SK-N-SH treated with all-trans-retinoic acid at 6 μM for 48 hours (cell line): ENCODE data around the gene MYLK.

Experiments
- ATAC-seq: fragments of 200-7000 bp; cut with Tn5 transposase; 3 replicates; pipeline ENCODE4 v1.9.1; 2020; ENCODE audit warnings: mild to moderate bottlenecking, moderate library complexity
- ARNTL ChIP-seq: fragments of 450-650 bp; formaldehyde crosslinking; IDR thresholded peaks from 2 replicates; pipeline ENCODE4 v1.5.0; 2020; ENCODE audit warnings: low read depth, mild to moderate bottlenecking, moderate library complexity, borderline replicate concordance
- BACH2 ChIP-seq: fragments of 250-450 bp; sonication (Bioruptor Pico); IDR thresholded peaks from 2 replicates; pipeline ENCODE4 v1.9.0; 2021; ENCODE audit warnings: mild to moderate bottlenecking, borderline replicate concordance
- CREB5 ChIP-seq: fragments of 250-450 bp; sonication (Bioruptor Pico); IDR thresholded peaks from 2 replicates; pipeline ENCODE4 v1.5.1; 2020; ENCODE audit warnings: low read depth, mild to moderate bottlenecking, moderate library complexity
- CSDC2 ChIP-seq: fragments of 250-450 bp; sonication (Bioruptor Pico); IDR thresholded peaks from 2 replicates; pipeline ENCODE4 v1.5.0; 2020; ENCODE audit warnings: mild to moderate bottlenecking, moderate library complexity
- ESRRG ChIP-seq: fragments of 250-450 bp; sonication (Bioruptor Pico); IDR thresholded peaks from 2 replicates; pipeline ENCODE4 v1.6.1; 2021; ENCODE audit warnings: mild to moderate bottlenecking
- GLIS3 ChIP-seq: fragments of 250-450 bp; sonication (Bioruptor Pico); IDR thresholded peaks from 2 replicates; pipeline ENCODE4 v1.5.0; 2020; ENCODE audit warnings: mild to moderate bottlenecking, moderate library complexity
- ISL1 ChIP-seq: fragments of 250-450 bp; sonication (Bioruptor Pico); IDR thresholded peaks from 2 replicates; pipeline ENCODE4 v2.1.2; 2022; ENCODE audit warnings: mild to moderate bottlenecking, moderate library complexity
- OSR1 ChIP-seq: fragments of 250-450 bp; sonication (Bioruptor Pico); IDR thresholded peaks from 2 replicates; pipeline ENCODE4 v1.8.0; 2022; ENCODE audit warnings: moderate library complexity, mild to moderate bottlenecking, inconsistent platforms
- PATZ1 ChIP-seq: fragments of 250-450 bp; sonication (Bioruptor Pico); IDR thresholded peaks from 2 replicates; pipeline ENCODE4 v1.8.0; 2020; ENCODE audit warnings: mild to moderate bottlenecking, moderate library complexity, borderline replicate concordance
- POU6F1 ChIP-seq: fragments of 250-450 bp; sonication (Bioruptor Pico); IDR thresholded peaks from 2 replicates; pipeline ENCODE4 v1.8.0; 2021; ENCODE audit warnings: low read depth, mild to moderate bottlenecking, moderate library complexity, borderline replicate concordance
- PPARA ChIP-seq: fragments of 250-450 bp; sonication (Bioruptor Pico); IDR thresholded peaks from 2 replicates; pipeline ENCODE4 v1.5.0; 2020; ENCODE audit warnings: mild to moderate bottlenecking, borderline replicate concordance
- RARB ChIP-seq: fragments of 250-450 bp; sonication (Bioruptor Pico); IDR thresholded peaks from 2 replicates; pipeline ENCODE4 v1.8.0; 2021; ENCODE audit warnings: mild to moderate bottlenecking, moderate library complexity
- SNAI2 ChIP-seq: fragments of 250-450 bp; sonication (Bioruptor Pico); IDR thresholded peaks from 2 replicates; pipeline ENCODE4 v1.5.0; 2020; ENCODE audit warnings: mild to moderate bottlenecking, moderate library complexity
- TCF4 ChIP-seq: fragments of 250-450 bp; sonication (Bioruptor Pico); IDR thresholded peaks from 2 replicates; pipeline ENCODE4 v1.8.0; 2021; ENCODE audit warnings: mild to moderate bottlenecking, moderate library complexity, borderline replicate concordance
- ZC3H10 ChIP-seq: fragments of 250-450 bp; sonication (Bioruptor Pico); IDR thresholded peaks from 2 replicates; pipeline ENCODE4 v1.5.1; 2021; ENCODE audit warnings: mild to moderate bottlenecking, moderate library complexity
- ZFP3 ChIP-seq: fragments of 250-450 bp; sonication (Bioruptor Pico); IDR thresholded peaks from 2 replicates; pipeline ENCODE4 v1.5.0; 2020; ENCODE audit warnings: mild to moderate bottlenecking, moderate library complexity
- ZFP30 ChIP-seq: fragments of 450-650 bp; formaldehyde crosslinking; IDR thresholded peaks from 2 replicates; pipeline ENCODE4 v1.5.0; 2022; ENCODE audit warnings: mild to moderate bottlenecking, moderate library complexity
- ZNF565 ChIP-seq: fragments of 450-650 bp; formaldehyde crosslinking; conservative IDR thresholded peaks from 2 replicates; pipeline ENCODE4 v1.5.0; 2020; ENCODE audit warnings: low read depth, mild to moderate bottlenecking, moderate library complexity
- TF ChIP-seq, protein P1 (sequence below): fragments of 250-450 bp; sonication (Bioruptor Pico); IDR thresholded peaks from 2 replicates; pipeline ENCODE4 v1.5.0; 2020; ENCODE audit warnings: mild to moderate bottlenecking, moderate library complexity
- TF ChIP-seq, protein P2 (sequence below): fragments of 250-450 bp; sonication (Bioruptor Pico); IDR thresholded peaks from 2 replicates; pipeline ENCODE4 v1.5.1; 2021; ENCODE audit warnings: mild to moderate bottlenecking, moderate library complexity

MYLK gene

GRCh38 chr3:123693584-123694190 is 190.4 kb downstream of the MYLK start:
- TF ChIP-seq GLIS3 (CRISPR knock-in tag) = no peak
- TF ChIP-seq, protein P1, sequence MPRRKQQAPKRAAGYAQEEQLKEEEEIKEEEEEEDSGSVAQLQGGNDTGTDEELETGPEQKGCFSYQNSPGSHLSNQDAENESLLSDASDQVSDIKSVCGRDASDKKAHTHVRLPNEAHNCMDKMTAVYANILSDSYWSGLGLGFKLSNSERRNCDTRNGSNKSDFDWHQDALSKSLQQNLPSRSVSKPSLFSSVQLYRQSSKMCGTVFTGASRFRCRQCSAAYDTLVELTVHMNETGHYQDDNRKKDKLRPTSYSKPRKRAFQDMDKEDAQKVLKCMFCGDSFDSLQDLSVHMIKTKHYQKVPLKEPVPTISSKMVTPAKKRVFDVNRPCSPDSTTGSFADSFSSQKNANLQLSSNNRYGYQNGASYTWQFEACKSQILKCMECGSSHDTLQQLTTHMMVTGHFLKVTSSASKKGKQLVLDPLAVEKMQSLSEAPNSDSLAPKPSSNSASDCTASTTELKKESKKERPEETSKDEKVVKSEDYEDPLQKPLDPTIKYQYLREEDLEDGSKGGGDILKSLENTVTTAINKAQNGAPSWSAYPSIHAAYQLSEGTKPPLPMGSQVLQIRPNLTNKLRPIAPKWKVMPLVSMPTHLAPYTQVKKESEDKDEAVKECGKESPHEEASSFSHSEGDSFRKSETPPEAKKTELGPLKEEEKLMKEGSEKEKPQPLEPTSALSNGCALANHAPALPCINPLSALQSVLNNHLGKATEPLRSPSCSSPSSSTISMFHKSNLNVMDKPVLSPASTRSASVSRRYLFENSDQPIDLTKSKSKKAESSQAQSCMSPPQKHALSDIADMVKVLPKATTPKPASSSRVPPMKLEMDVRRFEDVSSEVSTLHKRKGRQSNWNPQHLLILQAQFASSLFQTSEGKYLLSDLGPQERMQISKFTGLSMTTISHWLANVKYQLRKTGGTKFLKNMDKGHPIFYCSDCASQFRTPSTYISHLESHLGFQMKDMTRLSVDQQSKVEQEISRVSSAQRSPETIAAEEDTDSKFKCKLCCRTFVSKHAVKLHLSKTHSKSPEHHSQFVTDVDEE = no peak
- TF ChIP-seq TCF4 (CRISPR knock-in tag) = no peak
- no peak for TF ChIP-seq POU6F1 (CRISPR knock-in tag)
- TF ChIP-seq ESRRG (CRISPR knock-in tag) = no peak
- no peak for TF ChIP-seq CREB5
- no peak for TF ChIP-seq SNAI2 (CRISPR knock-in tag)
- no peak for TF ChIP-seq ZC3H10 (CRISPR knock-in tag)
- no peak for TF ChIP-seq BACH2 (CRISPR knock-in tag)
- TF ChIP-seq ARNTL (CRISPR knock-in tag) = no peak
- TF ChIP-seq ZFP30 (CRISPR knock-in tag) = no peak
- TF ChIP-seq PATZ1 (CRISPR knock-in tag) = no peak
- TF ChIP-seq CSDC2 = no peak
- TF ChIP-seq PPARA = no peak
- TF ChIP-seq ZFP3 (CRISPR knock-in tag) = no peak
- TF ChIP-seq RARB = no peak
- TF ChIP-seq OSR1 (CRISPR knock-in tag) = no peak
- ATAC-seq = no peak

- TF ChIP-seq, protein P2, sequence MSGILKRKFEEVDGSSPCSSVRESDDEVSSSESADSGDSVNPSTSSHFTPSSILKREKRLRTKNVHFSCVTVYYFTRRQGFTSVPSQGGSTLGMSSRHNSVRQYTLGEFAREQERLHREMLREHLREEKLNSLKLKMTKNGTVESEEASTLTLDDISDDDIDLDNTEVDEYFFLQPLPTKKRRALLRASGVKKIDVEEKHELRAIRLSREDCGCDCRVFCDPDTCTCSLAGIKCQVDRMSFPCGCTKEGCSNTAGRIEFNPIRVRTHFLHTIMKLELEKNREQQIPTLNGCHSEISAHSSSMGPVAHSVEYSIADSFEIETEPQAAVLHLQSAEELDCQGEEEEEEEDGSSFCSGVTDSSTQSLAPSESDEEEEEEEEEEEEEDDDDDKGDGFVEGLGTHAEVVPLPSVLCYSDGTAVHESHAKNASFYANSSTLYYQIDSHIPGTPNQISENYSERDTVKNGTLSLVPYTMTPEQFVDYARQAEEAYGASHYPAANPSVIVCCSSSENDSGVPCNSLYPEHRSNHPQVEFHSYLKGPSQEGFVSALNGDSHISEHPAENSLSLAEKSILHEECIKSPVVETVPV (CRISPR knock-in tag) = no peak
- TF ChIP-seq ZC3H10 (CRISPR knock-in tag) (no peak), POU6F1 (CRISPR knock-in tag) (no peak), ZNF565 (no peak), TCF4 (CRISPR knock-in tag) (no peak)
- ATAC-seq = no peak
Measured at GRCh38 chr3:123692671-123693070, 191.5 kb downstream of the MYLK start.

DNA sequence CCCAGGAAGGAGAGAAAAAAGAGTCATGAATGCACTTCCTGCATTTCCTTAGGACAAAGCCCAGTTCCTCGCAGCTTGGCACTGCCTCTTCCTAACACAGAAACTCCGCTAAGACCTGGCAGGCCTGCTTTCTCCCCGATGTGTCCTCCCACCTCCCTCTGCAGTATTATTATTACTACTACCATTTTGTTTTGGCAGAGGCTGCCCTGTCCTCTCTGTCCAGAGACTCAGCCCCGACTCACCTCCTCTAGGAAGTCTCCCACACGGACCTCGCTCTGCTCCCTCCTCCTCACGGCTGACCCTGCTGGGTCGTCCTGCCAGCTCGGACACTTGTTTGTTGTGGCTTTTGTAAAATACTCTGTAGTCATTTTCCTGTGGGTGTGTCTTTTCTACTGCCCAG is 192.1 kb downstream of the MYLK start:
- TF ChIP-seq ISL1 (CRISPR knock-in tag) (no peak), ZNF565 (no peak)
- TF ChIP-seq, protein P2 (CRISPR knock-in tag) = no peak
- TF ChIP-seq, all 23 proteins: peak for 0
- ATAC-seq = no peak
